Measurements from ENCODE around the gene GJA9.

- TF ChIP-seq, protein P1, sequence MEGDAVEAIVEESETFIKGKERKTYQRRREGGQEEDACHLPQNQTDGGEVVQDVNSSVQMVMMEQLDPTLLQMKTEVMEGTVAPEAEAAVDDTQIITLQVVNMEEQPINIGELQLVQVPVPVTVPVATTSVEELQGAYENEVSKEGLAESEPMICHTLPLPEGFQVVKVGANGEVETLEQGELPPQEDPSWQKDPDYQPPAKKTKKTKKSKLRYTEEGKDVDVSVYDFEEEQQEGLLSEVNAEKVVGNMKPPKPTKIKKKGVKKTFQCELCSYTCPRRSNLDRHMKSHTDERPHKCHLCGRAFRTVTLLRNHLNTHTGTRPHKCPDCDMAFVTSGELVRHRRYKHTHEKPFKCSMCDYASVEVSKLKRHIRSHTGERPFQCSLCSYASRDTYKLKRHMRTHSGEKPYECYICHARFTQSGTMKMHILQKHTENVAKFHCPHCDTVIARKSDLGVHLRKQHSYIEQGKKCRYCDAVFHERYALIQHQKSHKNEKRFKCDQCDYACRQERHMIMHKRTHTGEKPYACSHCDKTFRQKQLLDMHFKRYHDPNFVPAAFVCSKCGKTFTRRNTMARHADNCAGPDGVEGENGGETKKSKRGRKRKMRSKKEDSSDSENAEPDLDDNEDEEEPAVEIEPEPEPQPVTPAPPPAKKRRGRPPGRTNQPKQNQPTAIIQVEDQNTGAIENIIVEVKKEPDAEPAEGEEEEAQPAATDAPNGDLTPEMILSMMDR (IDR thresholded peaks at IDR 0.05): no peak
- no peak for TF ChIP-seq EP300 (IDR thresholded peaks at IDR 0.05; ENCODE audit: low read depth)
Observed at GRCh38 chr1:38860454-38860795, 21.0 kb downstream of the GJA9 start.

Measured in transverse colon (tissue), 3 donors.